HepG2 (cell line): Measurements from ENCODE around the gene ALDH3B2. TPM values are rescaled to one million over a fixed set of nuclear protein-coding genes. Genes with fewer than 3 reads are reported as not detected.
"Not testable (repeated sequence)": the region's sequence is repeated elsewhere in the genome, so short reads cannot be mapped to it uniquely, and the experiment has no call there.

ENCODE experiments used
- ATAC-seq: fragments of 200-7000 bp; cut with Tn5 transposase; 3 replicates; pipeline ENCODE4 v1.9.1; 2020; ENCODE audit warnings: mild to moderate bottlenecking, moderate library complexity
- BruUV-seq: library from RNA; stranded (reverse); fragments of 400-500 nt; replicated peaks from 2 replicates; lab custom pipeline; 2021; lab: Mats Ljungman, UMichigan
- CTCF ChIA-PET: fragments of 300-600 bp; formaldehyde crosslinking; extraction: SDS; loops from one replicate; lab custom pipeline; 2021; ENCODE audit warnings: low total read pairs, inconsistent platforms, low intra/inter-chr PET ratio; lab: Yijun Ruan, JAX
- POLR2A ChIA-PET: fragments of 350-600 bp; sonication (Branson Sonifier 250); formaldehyde crosslinking; loops from one replicate; lab custom pipeline; 2020; ENCODE audit warnings: antibody characterized with exemption, inconsistent platforms; lab: Yijun Ruan, JAX
- DNase-seq: peaks from one replicate; pipeline ENCODE4 v3.0.0-alpha.2; 2015; ENCODE audit warnings: low spot score
- FAIRE-seq: peaks from 3 replicates; lab custom pipeline; 2011; peaks lifted over from hg19 to GRCh38; lab: Jason Lieb, UNC
- H2AFZ ChIP-seq: one replicate; pipeline ENCODE4 v1.6.1; 2011; ENCODE audit warnings: low read length, inconsistent platforms
- H3K27ac ChIP-seq: fragments of 300-600 bp; 3 replicates; pipeline ENCODE4 v1.8.0; 2011; ENCODE audit warnings: mixed run types, mild to moderate bottlenecking, mixed read lengths, low read length, inconsistent platforms; ENCODE audit not compliant: insufficient read depth; ENCODE audit errors: extremely low read length
- H3K27me3 ChIP-seq, 2 experiments: fragments of 200-600 bp in 1 of 2; 2 replicates in 1 of 2; 3 replicates in 1 of 2; pipeline versions ENCODE4 v1.6.0 to v1.8.0; 2011; ENCODE audit warnings: low read length in 2 of 2, mild to moderate bottlenecking in 2 of 2, moderate library complexity in 2 of 2, inconsistent platforms in 1 of 2; ENCODE audit not compliant: insufficient read depth in 2 of 2, control insufficient read depth in 1 of 2
- H3K36me3 ChIP-seq, 2 experiments: fragments of 200-600 bp in 1 of 2; replicated peaks in 1 of 2; 2 replicates in 1 of 2; 3 replicates in 1 of 2; pipeline versions ENCODE4 v1.5.1 to v1.8.0; 2011; ENCODE audit warnings: low read length in 2 of 2, inconsistent platforms in 1 of 2; ENCODE audit not compliant: insufficient read depth in 2 of 2, control insufficient read depth in 1 of 2
- H3K4me1 ChIP-seq: 2 replicates; pipeline ENCODE4 v1.5.1; 2012; ENCODE audit warnings: low read length, inconsistent platforms; ENCODE audit not compliant: insufficient read depth
- H3K4me2 ChIP-seq: 2 replicates; pipeline ENCODE4 v1.6.0; 2011; ENCODE audit warnings: low read depth, low read length, inconsistent platforms
- H3K4me3 ChIP-seq, 3 experiments: fragments of 200-600 bp in 1 of 3; sonication (generic), shearing (Covaris generic) in 1 of 3; replicated peaks in 1 of 3; 2 replicates each; pipeline ENCODE4 v1.5.1; 2011 to 2016; ENCODE audit warnings: low read length in 3 of 3, inconsistent platforms in 2 of 3, low read depth in 2 of 3, mild to moderate bottlenecking in 2 of 3, control low read depth in 1 of 3, mixed read lengths in 1 of 3; ENCODE audit not compliant: insufficient read depth in 1 of 3
- H3K79me2 ChIP-seq: one replicate; pipeline ENCODE4 v1.6.1; 2011; ENCODE audit warnings: low read length, inconsistent platforms; ENCODE audit not compliant: insufficient read depth
- H3K9ac ChIP-seq: 2 replicates; pipeline ENCODE4 v1.6.0; 2011; ENCODE audit warnings: mild to moderate bottlenecking, low read depth, low read length, inconsistent platforms; ENCODE audit not compliant: insufficient read depth
- H3K9me3 ChIP-seq: 2 replicates; pipeline ENCODE4 v1.5.1; 2012; ENCODE audit warnings: mild to moderate bottlenecking, low read length
- H4K20me1 ChIP-seq: 2 replicates; pipeline ENCODE4 v1.6.0; 2011; ENCODE audit warnings: inconsistent platforms, mild to moderate bottlenecking, low read length, moderate library complexity; ENCODE audit not compliant: insufficient read depth
- WGBS: methylation state at CpG from one replicate; pipeline ENCODE4 v1.1.6; 2017; ENCODE audit warnings: low lambda C conversion rate; 5-methylcytosine and 5-hydroxymethylcytosine counted together
- in situ Hi-C: cut with HindIII; loops from 2 replicates; pipeline ENCODE4 v1.10.0; 2017; ENCODE audit warnings: low pct_unique_long_range_greater_than_20kb; ENCODE audit not compliant: extremely low pct_ligation_motif_present
- intact Hi-C: fragments of 100-400 bp; cut with micrococcal nuclease; formaldehyde crosslinking; loops from one replicate; pipeline ENCODE4 v1.10.0; 2022; ENCODE audit not compliant: unreplicated experiment
- polyA plus RNA-seq, 8 experiments: library from polyadenylated mRNA; depleted of rRNA in 3 of 8; stranded (reverse) in 7 of 8; unstranded in 1 of 8; fragments of >200 nt; fragmentation: Illumina TruSeq in 4 of 8; extraction: Trizol in 4 of 8; gene quantifications; 2 replicates each; pipeline versions ENCODE4 v1.2.1 to v1.2.3, GENCODE V29; 2011 to 2016; ENCODE audit warnings: low read depth in 4 of 8, missing spikeins in 1 of 8, mixed read lengths in 1 of 8; ENCODE audit not compliant: insufficient read depth in 1 of 8
- total RNA-seq, 5 experiments: library from RNA; depleted of rRNA; stranded (reverse); fragments of >200 nt; fragmentation: Illumina TruSeq; extraction: Trizol; gene quantifications; 2 replicates each; pipeline ENCODE4 v1.2.3, GENCODE V29; 2016; ENCODE audit warnings: low read depth in 1 of 5

Gene ALDH3B2
- total and polyA plus RNA-seq, 2 of the 13 experiments (the other 11 are each of a cell fraction or from before 2014, with no cell fraction given): not detected

GRCh38 chr11:67711676-67712075 lies 37.3 kb upstream of the ALDH3B2 start:
- WGBS: 84% methylated on average over 31 of the region's 46 CpGs
- H2AFZ ChIP-seq, H3K27me3 ChIP-seq, ATAC-seq, H3K9ac ChIP-seq, FAIRE-seq, in situ Hi-C loops, H3K79me2 ChIP-seq, H4K20me1 ChIP-seq, H3K4me3 ChIP-seq, H3K9me3 ChIP-seq, H3K4me1 ChIP-seq, intact Hi-C loops, CTCF ChIA-PET, H3K4me2 ChIP-seq, BruUV-seq, H3K36me3 ChIP-seq, H3K27ac ChIP-seq, POLR2A ChIA-PET, DNase-seq: not testable (repeated sequence)

DNA sequence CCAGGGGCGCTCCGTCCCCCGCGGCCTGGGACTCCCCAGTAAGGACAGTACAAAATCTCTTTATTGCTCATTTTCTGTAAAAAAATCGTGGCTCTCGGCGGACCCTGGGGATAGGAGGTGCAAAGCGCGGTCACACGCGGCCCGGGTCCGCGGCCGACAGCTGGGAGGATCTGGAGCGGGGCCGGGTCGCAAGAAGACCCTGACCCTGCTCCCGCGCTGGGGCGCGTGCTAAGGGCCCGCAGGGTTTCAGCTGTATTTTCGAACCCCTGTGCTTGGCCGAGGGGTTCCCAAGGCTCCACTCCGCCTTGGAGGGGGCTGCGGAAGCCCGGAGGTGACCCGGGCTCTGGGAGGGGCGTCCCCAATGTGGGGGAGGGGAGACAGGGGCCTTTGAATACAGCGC lies 36.8 kb upstream of the ALDH3B2 start:
- intact Hi-C loops, H3K79me2 ChIP-seq, H3K9ac ChIP-seq, H3K27ac ChIP-seq, in situ Hi-C loops, FAIRE-seq, H3K4me2 ChIP-seq, ATAC-seq, BruUV-seq, H3K9me3 ChIP-seq, H4K20me1 ChIP-seq, H3K27me3 ChIP-seq, DNase-seq, H2AFZ ChIP-seq, H3K4me3 ChIP-seq, CTCF ChIA-PET, H3K36me3 ChIP-seq, H3K4me1 ChIP-seq, POLR2A ChIA-PET: not testable (repeated sequence)
- WGBS: 83% methylated on average over 11 of the region's 31 CpGs

GRCh38 chr11:67709806-67710205 lies 35.4 kb upstream of the ALDH3B2 start:
- CTCF ChIA-PET, H3K27ac ChIP-seq, H2AFZ ChIP-seq, H3K27me3 ChIP-seq, H4K20me1 ChIP-seq, H3K4me3 ChIP-seq, POLR2A ChIA-PET, H3K4me2 ChIP-seq, H3K9me3 ChIP-seq, in situ Hi-C loops, DNase-seq, FAIRE-seq, H3K79me2 ChIP-seq, H3K4me1 ChIP-seq, H3K9ac ChIP-seq, H3K36me3 ChIP-seq, BruUV-seq, intact Hi-C loops, ATAC-seq: not testable (repeated sequence)
- WGBS: 40% methylated on average over 1 of the region's 11 CpGs
